ENCODE results near the gene NOL9. TPM values are rescaled to one million over a fixed set of nuclear protein-coding genes. Genes with fewer than 3 reads are reported as not detected.
"Not testable (repeated sequence)": the region's sequence is repeated elsewhere in the genome, so short reads cannot be mapped to it uniquely, and the experiment has no call there.

The NOL9 gene
- polyA plus RNA-seq = 18.1 TPM

DNA sequence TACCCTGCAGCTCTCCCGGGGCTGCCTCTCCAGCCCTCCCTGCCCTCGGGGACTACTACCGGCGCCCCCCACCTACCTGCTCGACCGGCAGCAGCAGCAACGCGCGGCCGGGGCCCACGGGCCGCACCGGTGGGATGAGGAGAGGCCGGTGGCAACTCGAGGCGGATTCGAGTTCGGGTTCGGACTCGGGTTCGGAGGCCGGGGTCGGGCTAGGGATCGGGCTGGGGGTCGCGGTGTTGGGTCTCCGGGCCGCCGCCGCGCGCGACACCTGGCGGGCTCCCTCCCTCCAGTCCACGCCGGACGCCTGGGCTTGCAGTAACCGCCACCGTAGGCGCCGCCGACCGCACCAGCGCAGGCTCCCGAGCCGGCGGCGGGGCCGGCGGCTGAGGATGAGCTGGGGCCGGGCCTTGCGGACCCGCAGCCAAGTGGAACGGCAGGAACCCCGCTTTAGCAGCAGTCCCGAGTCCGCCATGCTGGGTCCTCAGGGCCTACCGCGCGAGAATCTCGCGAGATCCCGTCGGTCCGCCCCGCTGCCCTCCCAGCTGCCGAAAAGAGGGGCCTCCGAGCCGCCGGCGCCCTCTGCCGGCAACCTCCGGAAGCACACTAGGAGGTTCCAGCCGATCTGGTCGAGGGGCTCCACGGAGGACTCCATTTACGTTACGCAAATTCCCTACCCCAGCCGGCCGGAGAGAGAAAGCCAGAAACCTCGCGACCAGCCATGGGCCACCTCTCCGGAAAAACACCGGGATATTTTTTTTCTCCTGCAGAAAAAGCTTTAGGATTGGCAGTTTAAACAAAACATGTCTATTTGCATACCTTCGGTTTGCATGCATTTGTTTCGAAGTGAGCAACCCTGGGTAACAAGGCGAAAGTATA, at the start of gene NOL9:
NOL9 (minus strand) TSS at position 483 of the 876 bp plus-strand sequence; CDS start at position 472, 11 bp downstream.
- H3K27me3 Mint-ChIP-seq = no peaks in the 10 kb centered on the region
- no peaks in the 10 kb centered on the region for H3K9me3 Mint-ChIP-seq
- peaks cover 6 to 12% (median 9%) of the 10 kb centered on the region in 3 donors for H3K4me1 Mint-ChIP-seq
- H3K4me3 Mint-ChIP-seq = peak within 1 kb of the TSS; percentile 83 to 97 (median 95)
- peaks cover 3% of the 10 kb centered on the region for H3K36me3 Mint-ChIP-seq
- peak within 1 kb of the TSS; percentile 70 to 81 (median 71) for H3K27ac Mint-ChIP-seq

DNA sequence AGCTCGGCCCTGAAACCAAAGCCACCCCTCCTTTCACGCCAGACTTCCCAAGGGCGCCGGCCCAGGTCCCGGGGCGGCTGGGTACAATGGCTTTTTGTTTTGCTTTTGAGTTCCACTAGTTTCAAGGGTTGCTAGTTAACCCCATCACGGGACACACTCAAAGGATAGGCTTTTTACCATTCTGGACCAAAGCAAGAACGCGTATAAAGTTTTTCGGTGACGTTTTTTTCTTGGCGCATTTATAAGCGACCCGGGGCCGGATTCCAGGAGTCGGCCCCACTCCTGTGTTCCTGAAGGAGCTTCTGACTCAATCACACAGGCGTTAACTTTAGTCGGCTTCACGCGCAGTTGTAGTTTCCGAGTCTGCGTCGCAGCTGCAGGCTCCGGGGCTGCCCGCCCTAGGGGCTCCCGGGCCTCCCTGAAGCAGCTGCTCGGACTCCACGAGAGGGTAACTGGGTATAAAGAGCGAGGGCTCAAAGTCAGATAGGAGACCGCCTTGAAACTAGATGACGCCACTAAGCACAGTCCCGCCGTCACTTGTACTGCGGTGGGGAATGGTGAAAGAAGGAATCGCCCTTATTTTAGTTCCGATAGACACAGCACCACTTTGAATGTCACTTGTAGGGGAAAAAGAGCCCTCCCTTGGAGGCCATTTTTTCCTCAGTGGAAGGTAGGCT, 49.1 kb upstream of the NOL9 start:
- no peaks in the 10 kb centered on the region for H3K9me3 Mint-ChIP-seq
- peak overlapping the region; percentile 91 to 99 (median 97) for H3K27ac Mint-ChIP-seq
- no peaks in the 10 kb centered on the region for H3K27me3 Mint-ChIP-seq
- H3K4me3 Mint-ChIP-seq = peak overlapping the region; percentile 89 to 100 (median 94)
- no peaks in the 10 kb centered on the region for H3K36me3 Mint-ChIP-seq
- peaks cover 14 to 25% (median 18%) of the 10 kb centered on the region in 3 donors for H3K4me1 Mint-ChIP-seq

DNA sequence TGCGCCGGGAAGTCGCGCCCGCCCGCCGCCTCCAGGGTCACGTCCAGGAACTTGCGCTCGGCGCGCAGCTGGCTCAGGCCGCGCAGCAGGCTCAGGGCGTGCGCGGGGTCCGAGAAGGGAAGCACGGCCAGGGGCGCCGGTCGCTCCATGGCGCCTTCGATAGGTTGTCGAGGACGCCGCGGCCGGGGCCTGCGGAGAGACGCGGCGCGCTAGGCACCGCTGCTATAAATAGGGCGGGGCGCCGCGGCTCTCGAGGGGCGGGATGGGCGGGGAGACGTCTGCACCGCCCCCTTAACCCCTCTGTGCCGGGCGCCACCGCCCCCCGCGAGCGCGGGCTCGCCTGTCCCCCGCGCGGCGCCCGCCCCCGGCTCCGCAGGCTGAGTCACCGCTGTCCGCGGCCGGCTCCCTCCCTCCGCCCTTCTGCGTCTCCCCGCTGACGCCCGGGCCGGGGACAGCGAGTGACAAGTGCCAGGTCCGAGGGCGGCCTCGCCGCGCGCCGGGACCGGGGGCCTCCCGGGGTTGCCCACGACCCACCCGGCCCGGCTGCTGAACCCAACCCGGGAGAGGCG, 48.4 kb upstream of the NOL9 start, which contains the start of gene KLHL21:
KLHL21 (minus strand) TSS at position 201 of the 569 bp plus-strand sequence; CDS start at position 149, 52 bp downstream.
- no peaks in the 10 kb centered on the region for H3K9me3 Mint-ChIP-seq
- no peaks in the 10 kb centered on the region for H3K36me3 Mint-ChIP-seq
- peaks cover 14 to 25% (median 18%) of the 10 kb centered on the region in 3 donors for H3K4me1 Mint-ChIP-seq
- H3K27me3 Mint-ChIP-seq = no peaks in the 10 kb centered on the region
- peak within 1 kb of the TSS; percentile 91 to 99 (median 97) for H3K27ac Mint-ChIP-seq
- H3K4me3 Mint-ChIP-seq = peak within 1 kb of the TSS; percentile 95 to 100 (median 96)

DNA sequence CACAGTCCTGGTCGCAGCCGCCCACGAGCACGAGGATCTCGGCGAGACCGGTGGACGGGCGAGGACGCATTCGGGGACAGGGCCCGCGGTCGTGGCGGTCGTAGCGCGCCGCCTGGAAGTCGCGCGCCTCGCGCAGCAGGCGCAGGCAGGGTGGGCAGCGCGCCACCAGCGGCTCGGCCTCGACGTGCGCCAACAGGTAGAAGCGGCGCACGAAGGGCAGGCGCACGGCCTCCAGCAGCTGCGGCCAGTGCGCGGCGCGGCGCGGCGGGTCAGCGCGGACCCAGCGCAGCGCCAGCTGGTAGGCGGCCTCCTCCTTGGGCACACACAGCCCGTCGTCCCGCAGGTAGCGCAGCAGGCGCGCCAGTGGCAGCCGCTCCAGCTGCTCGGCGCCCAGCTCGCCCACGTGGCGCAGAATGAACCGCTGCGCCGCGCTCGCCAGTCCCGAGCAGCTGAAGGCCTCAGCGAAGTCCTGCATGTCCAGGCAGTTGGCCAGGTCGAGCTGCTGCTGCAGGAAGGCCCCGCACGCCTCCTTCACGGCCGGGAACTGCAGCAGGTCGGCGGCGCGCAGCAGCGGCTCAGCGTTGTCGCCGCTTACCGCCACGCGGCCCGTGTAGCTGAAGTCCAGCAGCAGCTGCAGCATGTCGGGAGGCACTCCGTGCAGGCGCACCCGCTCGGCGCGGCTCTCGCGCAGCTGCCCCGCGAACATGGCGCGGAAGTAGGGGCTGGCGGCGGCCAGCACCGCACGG, 47.8 kb upstream of the NOL9 start:
- H3K36me3 Mint-ChIP-seq = no peaks in the 10 kb centered on the region
- no peaks in the 10 kb centered on the region for H3K9me3 Mint-ChIP-seq
- H3K4me1 Mint-ChIP-seq = peaks cover 16 to 25% (median 18%) of the 10 kb centered on the region in 3 donors
- H3K27ac Mint-ChIP-seq = peak overlapping the region in 2 of 3 donors; percentile 97 to 99
- no peaks in the 10 kb centered on the region for H3K27me3 Mint-ChIP-seq
- peak overlapping the region; percentile 95 to 100 (median 96) for H3K4me3 Mint-ChIP-seq

DNA sequence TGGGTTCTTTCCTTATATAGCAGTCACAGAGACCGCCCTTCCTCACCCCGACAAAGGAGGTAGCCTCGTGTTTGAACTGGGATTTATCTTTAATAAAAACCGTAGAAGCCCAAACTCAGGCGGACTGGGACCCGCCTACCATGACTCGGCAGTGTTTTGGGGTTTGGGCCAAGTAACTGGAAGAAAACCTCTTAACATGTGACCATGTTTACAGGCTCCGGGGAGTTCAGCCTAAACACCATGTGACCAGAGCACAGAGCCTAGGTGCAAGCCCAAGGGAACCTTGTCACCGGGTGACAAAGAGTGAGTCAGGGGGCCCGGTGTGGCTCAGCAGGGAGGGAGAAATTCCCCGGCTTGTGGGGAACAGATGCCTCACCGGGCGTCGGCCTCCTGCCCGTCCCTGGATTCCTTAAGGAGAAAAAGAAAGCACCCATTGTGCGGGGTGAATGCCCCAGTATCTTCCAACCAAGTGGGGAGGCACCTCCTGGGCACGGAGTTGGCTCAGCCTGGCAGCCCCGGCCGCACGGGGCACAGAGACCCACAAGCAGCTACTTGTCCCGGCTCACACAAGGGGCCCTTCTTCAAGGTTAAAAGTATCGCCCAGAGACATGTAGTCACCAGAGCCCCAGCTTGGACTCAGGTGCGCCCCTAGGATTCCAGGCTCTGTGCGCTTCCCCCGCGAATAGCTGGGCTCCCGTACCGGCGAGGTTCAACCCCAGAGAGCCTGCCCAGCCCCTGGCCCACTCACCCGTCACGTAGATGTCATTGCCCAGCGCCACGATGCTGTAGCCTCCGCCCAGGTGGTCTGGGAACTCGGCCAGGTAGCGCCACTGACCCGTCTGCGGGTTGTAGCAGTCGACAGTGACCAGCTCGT, 47.0 kb upstream of the NOL9 start:
- Mint-ChIP-seq H3K4me1 (peaks cover 17 to 25% (median 21%) of the 10 kb centered on the region in 3 donors), H3K36me3 (no peaks in the 10 kb centered on the region), H3K27me3 (no peaks in the 10 kb centered on the region), H3K27ac (peak overlapping the region; percentile 67 to 97 (median 87)), H3K4me3 (peak overlapping the region; percentile 94 to 97 (median 95)), H3K9me3 (no peaks in the 10 kb centered on the region)

GRCh38 chr1:6600410-6601048, 46.2 kb upstream of the NOL9 start:
- Mint-ChIP-seq H3K9me3 (no peaks in the 10 kb centered on the region), H3K4me1 (peaks cover 19 to 25% (median 24%) of the 10 kb centered on the region in 3 donors), H3K27ac (peak overlapping the region; percentile 67 to 97 (median 87)), H3K36me3 (no peaks in the 10 kb centered on the region), H3K27me3 (no peaks in the 10 kb centered on the region), H3K4me3 (peak overlapping the region; percentile 94 to 97 (median 95))

GRCh38 chr1:6599991-6600390, 45.7 kb upstream of the NOL9 start:
- not testable (repeated sequence) for H3K36me3 Mint-ChIP-seq, H3K27me3 Mint-ChIP-seq, H3K9me3 Mint-ChIP-seq
- H3K4me1 Mint-ChIP-seq = peaks cover 19 to 25% (median 24%) of the 10 kb centered on the region in 3 donors
- peak overlapping the region; percentile 87 to 97 (median 87) for H3K27ac Mint-ChIP-seq
- peak overlapping the region; percentile 94 to 97 (median 95) for H3K4me3 Mint-ChIP-seq

- H3K27me3 Mint-ChIP-seq = no peaks in the 10 kb centered on the region
- H3K36me3 Mint-ChIP-seq = no peaks in the 10 kb centered on the region
- peaks cover 19 to 25% (median 24%) of the 10 kb centered on the region in 3 donors for H3K4me1 Mint-ChIP-seq
- peak overlapping the region; percentile 92 to 97 (median 94) for H3K4me3 Mint-ChIP-seq
- no peaks in the 10 kb centered on the region for H3K9me3 Mint-ChIP-seq
- H3K27ac Mint-ChIP-seq = peak overlapping the region; percentile 16 to 87 (median 87)
Measured at GRCh38 chr1:6599141-6599975, 45.0 kb upstream of the NOL9 start.

GRCh38 chr1:6597777-6598131, 43.4 kb upstream of the NOL9 start:
- Mint-ChIP-seq H3K36me3 (peaks cover 2% of the 10 kb centered on the region), H3K27ac (no peak overlapping the region), H3K4me1 (peaks cover 15 to 24% (median 19%) of the 10 kb centered on the region in 3 donors), H3K27me3 (no peaks in the 10 kb centered on the region), H3K4me3 (peak overlapping the region in 1 of 4 donors; percentile 50), H3K9me3 (no peaks in the 10 kb centered on the region)

DNA sequence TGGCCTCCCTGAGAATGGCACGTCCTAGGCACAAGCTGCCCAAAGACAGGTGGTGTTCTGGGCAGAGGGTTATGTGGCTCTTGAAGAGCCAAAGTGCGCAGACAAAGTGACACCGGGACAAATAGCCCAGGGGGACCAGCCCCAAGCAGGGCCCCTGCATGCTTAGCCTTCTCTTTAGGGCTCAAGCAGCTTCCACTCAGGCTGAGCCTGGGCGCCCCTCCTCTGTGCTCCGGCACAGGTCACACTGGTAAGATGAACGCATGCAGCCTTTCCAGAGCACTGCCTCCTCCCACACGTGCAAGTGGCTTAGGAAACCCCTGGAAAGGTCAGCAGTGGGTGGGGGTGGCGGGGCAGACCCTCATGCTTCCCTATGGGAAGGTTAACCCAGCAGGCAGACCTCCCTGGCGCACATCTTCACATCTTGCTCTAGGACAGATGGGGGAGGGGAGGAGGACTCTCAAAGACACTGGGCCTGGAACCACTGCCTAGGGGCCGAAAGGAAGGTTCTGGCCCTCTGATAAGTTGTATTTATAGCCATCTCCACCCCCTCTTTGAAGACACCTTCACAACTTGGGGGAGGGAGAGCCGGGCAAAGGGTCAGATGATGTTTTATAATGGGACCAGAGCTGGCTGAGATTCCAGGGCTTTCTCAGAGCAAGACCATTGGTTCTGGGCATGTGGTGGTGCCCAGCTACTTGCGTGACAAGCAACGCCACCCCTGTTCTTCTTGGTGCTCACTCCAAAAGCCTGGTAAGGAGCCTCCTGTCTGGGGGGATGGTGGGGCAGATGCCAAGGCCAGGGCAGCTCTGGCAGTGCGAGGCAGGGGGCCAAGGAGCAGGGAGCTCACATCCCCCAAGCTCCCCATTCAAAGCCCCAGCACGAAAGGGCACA, 42.8 kb upstream of the NOL9 start:
- Mint-ChIP-seq H3K4me1 (peaks cover 15 to 24% (median 19%) of the 10 kb centered on the region in 3 donors), H3K36me3 (peaks cover 2% of the 10 kb centered on the region), H3K9me3 (no peaks in the 10 kb centered on the region), H3K27ac (no peak overlapping the region), H3K27me3 (no peaks in the 10 kb centered on the region), H3K4me3 (peak overlapping the region in 2 of 4 donors; percentile 30 to 50)

DNA sequence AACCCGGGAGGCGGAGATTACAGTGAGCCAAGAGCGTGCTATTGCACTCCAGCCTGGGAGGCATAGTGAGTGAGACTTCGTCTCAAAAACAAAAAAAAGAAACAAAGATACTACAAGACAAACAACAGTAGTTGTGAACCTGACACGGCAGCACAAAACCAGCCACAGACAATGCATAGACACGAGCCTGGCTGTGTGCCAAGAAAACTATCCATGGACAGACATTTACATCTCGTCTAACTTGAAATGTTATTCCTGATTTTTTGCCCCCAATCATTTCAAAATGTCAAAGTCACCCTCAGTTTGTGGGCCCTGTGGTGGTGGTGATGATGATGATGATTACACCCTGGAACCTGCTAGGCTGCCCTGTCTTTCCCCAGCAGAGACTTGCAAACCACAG, 42.0 kb upstream of the NOL9 start:
- Mint-ChIP-seq H3K4me1 (peaks cover 15 to 24% (median 19%) of the 10 kb centered on the region in 3 donors), H3K27me3 (no peaks in the 10 kb centered on the region), H3K4me3 (peak overlapping the region in 1 of 4 donors; percentile 24), H3K36me3 (peaks cover 2% of the 10 kb centered on the region), H3K9me3 (no peaks in the 10 kb centered on the region), H3K27ac (no peak overlapping the region)

All from IgD-negative memory B cell (primary cell).